Measurements from ENCODE around the gene ARFIP1. TPM values are rescaled to one million over a fixed set of nuclear protein-coding genes. Genes with fewer than 3 reads are reported as not detected.
"Not testable (repeated sequence)": the region's sequence is repeated elsewhere in the genome, so short reads cannot be mapped to it uniquely, and the experiment has no call there.

ARFIP1 gene, protein sequence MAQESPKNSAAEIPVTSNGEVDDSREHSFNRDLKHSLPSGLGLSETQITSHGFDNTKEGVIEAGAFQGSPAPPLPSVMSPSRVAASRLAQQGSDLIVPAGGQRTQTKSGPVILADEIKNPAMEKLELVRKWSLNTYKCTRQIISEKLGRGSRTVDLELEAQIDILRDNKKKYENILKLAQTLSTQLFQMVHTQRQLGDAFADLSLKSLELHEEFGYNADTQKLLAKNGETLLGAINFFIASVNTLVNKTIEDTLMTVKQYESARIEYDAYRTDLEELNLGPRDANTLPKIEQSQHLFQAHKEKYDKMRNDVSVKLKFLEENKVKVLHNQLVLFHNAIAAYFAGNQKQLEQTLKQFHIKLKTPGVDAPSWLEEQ
- 10 to 100 TPM; 21.4 to 32.7 (median 27.8) TPM for polyA plus RNA-seq (ENCODE audit: low read depth in 6 of 6)

DNA sequence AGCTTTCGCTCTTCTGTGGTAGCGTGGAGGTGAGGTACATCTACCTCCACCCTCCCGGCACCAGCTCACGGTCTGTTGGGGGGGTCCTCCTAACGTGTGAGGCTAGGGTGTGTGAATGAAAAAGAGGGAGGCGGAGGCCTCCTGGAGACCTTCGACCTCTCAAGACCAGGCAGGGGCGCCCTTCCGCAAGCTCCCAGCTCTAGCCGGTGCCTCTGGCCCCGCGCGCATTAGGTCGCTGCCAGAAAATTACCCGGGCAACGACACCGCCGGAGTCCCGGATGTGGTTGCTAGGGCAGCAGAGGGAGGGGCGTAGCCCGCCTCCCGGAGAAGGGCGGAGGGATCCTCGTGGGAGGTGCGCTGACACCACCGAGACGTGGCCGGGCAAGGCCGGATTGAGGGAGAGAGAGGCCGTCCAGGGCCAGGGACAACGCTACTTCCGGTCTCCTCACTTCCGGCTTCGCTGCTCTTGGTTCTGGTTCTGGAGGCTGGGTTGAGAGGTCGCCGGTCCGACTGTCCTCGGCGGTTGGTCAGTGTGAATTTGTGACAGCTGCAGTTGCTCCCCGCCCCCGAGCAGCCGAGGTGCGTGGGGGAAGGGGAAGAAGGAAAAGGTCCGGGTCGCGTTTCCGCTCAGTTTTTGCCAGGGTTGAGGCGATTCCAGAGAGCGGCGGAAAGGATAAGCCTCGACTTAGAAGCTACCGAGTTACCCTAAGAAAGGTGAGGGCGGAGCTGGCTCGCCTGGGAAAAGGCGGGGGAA lies at the start of gene ARFIP1, which contains the start of gene TIGD4:
Gene ARFIP1 (plus strand): TSS at position 442 of the 754 bp plus-strand sequence. CDS start 49,680 bp downstream, outside the sequence.
Gene TIGD4 (minus strand): TSS at position 218 of the 754 bp plus-strand sequence. CDS start 8,726 bp downstream, outside the sequence.
- DNase-seq (peak; percentile 95), ATAC-seq (ENCODE audit: low read depth in 2 of 2) (peak; percentile 90)
- Mint-ChIP-seq H3K4me1 (peaks cover 49 to 66% (median 59%) of the 10 kb centered on the region in 3 donors), H3K4me3 (peak within 1 kb of the TSS; percentile 94 to 99 (median 98)), H3K27me3 (no peaks in the 10 kb centered on the region), H3K27ac (peak within 1 kb of the TSS; percentile 92 to 99 (median 97)), H3K9me3 (no peaks in the 10 kb centered on the region), H3K36me3 (no peaks in the 10 kb centered on the region)

DNA sequence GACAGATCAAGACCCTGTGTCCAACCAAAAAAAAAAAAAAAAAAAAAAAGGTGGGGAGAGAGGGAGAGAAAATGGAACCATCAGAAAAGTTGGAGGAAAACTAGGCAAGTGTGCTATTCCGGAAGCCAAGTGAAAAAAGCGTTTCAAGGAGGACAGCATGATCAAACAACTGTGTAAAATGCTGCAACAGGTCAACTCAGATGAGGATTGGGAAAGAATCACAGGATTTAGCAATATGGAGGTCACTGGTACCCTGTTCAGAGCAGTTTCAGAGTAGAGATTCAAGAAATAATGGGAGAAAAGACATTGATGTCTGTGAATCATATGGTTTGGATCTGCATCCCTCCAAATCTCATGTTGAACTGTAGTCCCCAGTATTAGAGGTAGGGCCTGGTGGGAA lies 47.8 kb upstream of the ARFIP1 start:
- Mint-ChIP-seq H3K4me3 (no peak overlapping the region), H3K27me3 (peaks cover 0 to 14% (median 5%) of the 10 kb centered on the region in 3 donors), H3K9me3 (no peaks in the 10 kb centered on the region), H3K4me1 (peaks cover 23 to 29% (median 23%) of the 10 kb centered on the region in 3 donors), H3K36me3 (no peaks in the 10 kb centered on the region), H3K27ac (no peak overlapping the region)
- no peak for ATAC-seq (ENCODE audit: low read depth in 2 of 2)
- DNase-seq, result no peak

DNA sequence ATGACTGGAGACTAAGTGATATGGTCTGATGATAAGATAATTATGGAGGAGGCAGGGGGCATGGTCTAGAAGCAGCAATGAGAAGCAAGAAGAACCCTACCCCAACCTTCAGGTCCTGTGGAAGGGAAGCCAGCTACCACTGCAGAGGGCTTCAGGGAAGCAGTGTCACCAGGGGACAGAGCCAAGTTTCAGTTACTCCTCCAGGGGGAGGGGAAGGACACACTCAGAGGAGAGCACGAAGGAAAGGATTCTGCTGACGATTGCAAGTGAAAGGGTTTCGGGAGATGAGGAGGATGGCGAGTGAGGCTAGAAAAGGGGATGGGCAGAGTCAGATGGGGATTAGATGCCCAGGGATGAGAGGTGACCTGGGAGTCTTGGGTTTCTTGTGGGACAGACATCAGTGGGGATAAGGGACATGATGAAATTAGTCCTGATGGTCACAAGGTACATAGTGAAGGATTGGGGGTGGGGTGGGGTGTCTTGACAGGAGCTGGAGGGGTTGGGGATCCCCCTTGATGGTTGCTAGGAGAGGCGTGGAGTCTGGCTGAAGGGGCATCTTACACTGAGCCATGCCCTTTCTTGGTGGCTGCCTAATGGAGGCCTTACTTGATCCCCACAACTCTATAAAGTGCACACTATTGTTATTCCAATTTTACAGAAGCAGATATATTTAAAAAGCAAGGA lies 45.6 kb upstream of the ARFIP1 start:
- Mint-ChIP-seq H3K9me3 (no peaks in the 10 kb centered on the region), H3K4me1 (peaks cover 15 to 18% (median 18%) of the 10 kb centered on the region in 3 donors), H3K4me3 (peak overlapping the region in 1 of 8 donors; percentile 12), H3K36me3 (no peaks in the 10 kb centered on the region), H3K27me3 (peaks cover 0 to 6% (median 5%) of the 10 kb centered on the region in 3 donors), H3K27ac (peak overlapping the region in 3 of 6 donors; percentile 13 to 89 (median 18))
- DNase-seq (no peak), ATAC-seq (ENCODE audit: low read depth in 2 of 2) (peak in 1 of 2 donors; percentile 30)

DNA sequence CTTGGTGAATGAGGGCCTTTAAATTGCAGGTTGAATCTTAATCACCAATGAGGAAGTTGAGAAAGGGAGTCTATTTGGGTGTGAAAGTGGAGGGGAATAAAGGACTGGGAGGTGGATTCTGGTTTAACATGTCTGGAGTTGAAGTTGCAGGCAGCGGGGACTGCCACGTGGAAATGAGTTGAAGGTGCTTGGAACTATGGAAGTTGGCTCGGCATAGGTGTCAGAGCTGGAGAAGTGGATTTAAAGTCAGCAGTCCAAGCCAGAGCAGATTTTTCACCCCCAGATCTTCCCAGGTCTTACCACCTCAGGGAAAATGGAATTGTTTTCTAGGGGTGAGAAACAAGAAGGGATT lies 45.1 kb upstream of the ARFIP1 start:
- no peak for ATAC-seq (ENCODE audit: low read depth in 2 of 2)
- Mint-ChIP-seq H3K4me1 (peaks cover 15 to 18% (median 18%) of the 10 kb centered on the region in 3 donors), H3K27me3 (peaks cover 0 to 6% (median 5%) of the 10 kb centered on the region in 3 donors), H3K36me3 (no peaks in the 10 kb centered on the region), H3K9me3 (no peaks in the 10 kb centered on the region), H3K4me3 (no peak overlapping the region), H3K27ac (peak overlapping the region in 4 of 6 donors; percentile 1 to 89 (median 18))
- peak; percentile 3 for DNase-seq

DNA sequence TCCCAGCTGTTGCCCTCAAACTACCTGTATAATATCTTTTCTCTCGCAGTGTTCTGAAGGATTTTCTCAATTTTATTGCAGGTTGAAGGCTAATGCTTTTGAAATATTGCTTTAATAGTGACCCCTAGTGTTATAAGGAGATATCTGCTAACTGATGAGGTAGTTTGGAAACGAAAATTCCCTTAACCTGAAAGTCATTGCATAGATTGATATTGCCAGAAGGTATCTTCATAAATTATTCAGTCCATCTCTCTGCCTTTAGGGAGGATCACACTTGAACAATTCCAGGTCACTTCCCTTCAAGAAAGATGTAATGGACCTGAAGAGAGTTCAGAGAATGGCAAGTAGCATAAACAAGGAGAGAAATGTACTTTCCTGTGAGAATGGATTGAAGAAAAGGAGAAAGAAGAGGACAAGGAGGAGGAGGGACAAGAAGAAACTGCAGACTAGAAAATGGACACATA lies 44.3 kb upstream of the ARFIP1 start:
- Mint-ChIP-seq H3K4me1 (peaks cover 15 to 18% (median 18%) of the 10 kb centered on the region in 3 donors), H3K27ac (peak overlapping the region in 3 of 6 donors; percentile 11 to 88 (median 46)), H3K9me3 (no peaks in the 10 kb centered on the region), H3K27me3 (peaks cover 0 to 6% (median 5%) of the 10 kb centered on the region in 3 donors), H3K4me3 (no peak overlapping the region), H3K36me3 (no peaks in the 10 kb centered on the region)
- peak; percentile 37 for DNase-seq
- ATAC-seq (ENCODE audit: low read depth in 2 of 2), result peak; percentile 28 to 62

DNA sequence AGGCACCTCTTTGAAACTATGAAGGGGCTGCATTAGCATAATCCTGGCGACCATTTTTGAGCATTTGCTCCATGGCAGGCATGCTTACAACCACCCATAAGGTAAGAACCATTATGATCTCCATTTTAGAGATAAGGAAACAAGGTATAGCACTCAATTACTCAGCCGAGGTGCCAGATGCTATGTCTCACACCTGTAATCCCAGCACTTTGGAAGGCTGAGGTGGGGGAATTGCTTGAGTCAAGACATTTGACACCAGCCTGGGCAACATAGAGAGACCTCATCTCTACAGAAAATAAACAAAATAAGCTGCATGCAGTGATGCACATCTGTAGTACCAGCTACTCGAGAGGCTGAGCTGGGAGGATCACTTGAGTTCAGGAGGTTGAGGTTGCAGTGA lies 43.8 kb upstream of the ARFIP1 start:
- H3K27me3 Mint-ChIP-seq, result peaks cover 0 to 6% (median 5%) of the 10 kb centered on the region in 3 donors
- DNase-seq, result no peak
- H3K27ac Mint-ChIP-seq, result peak overlapping the region in 1 of 6 donors; percentile 27
- H3K4me1 Mint-ChIP-seq, result peaks cover 15 to 18% (median 18%) of the 10 kb centered on the region in 3 donors
- H3K36me3 Mint-ChIP-seq, result no peaks in the 10 kb centered on the region
- ATAC-seq (ENCODE audit: low read depth in 2 of 2), result no peak
- H3K9me3 Mint-ChIP-seq, result no peaks in the 10 kb centered on the region
- no peak overlapping the region for H3K4me3 Mint-ChIP-seq

DNA sequence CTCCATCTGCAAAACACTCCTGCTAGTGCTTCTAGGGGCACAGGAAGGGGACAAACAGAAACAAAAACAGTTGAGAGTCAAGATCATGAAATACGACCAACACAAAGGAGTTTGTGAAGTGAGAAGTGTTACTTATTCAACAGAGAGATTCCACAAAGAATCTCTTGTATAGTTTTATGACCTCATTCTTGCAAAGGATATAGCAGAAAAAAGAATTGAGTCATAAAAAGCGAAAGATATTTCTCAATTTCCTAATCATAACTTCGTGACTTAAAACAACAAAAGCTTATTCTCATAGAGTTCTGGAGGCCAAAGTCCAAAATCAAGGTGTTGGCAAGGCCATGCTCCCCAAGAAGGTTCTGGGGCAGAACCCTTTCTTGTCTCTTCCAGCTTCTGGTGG lies 40.9 kb upstream of the ARFIP1 start:
- Mint-ChIP-seq H3K4me3 (no peak overlapping the region), H3K27ac (peak overlapping the region in 1 of 6 donors; percentile 25), H3K36me3 (no peaks in the 10 kb centered on the region), H3K9me3 (no peaks in the 10 kb centered on the region), H3K27me3 (peaks cover 0 to 6% (median 5%) of the 10 kb centered on the region in 3 donors), H3K4me1 (peaks cover 14 to 15% (median 15%) of the 10 kb centered on the region in 3 donors)
- no peak for DNase-seq
- no peak for ATAC-seq (ENCODE audit: low read depth in 2 of 2)

DNA sequence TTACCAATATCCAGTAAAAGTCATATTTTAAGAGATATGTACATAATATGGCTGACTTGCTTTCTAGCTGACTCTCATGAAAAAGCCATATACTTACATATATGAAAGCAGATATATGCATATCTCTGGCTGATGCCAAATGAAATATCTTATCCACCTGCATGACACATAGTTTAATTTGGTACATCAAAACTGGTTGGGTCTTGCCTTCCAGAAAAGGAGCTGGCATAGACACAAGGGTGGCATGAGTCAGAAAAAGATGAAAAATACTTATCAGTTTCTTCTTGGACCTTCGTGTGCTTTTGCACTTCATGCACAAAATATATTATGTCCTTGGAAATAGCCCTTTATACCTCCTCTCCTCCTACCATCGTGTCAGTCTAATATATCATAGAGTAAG lies 32.3 kb upstream of the ARFIP1 start:
- Mint-ChIP-seq H3K27me3 (peaks cover 0 to 14% (median 8%) of the 10 kb centered on the region in 3 donors), H3K4me3 (no peak overlapping the region), H3K27ac (no peak overlapping the region), H3K36me3 (no peaks in the 10 kb centered on the region), H3K4me1 (no peaks in the 10 kb centered on the region), H3K9me3 (peaks cover 0 to 6% (median 3%) of the 10 kb centered on the region in 7 donors)
- no peak for DNase-seq
- no peak for ATAC-seq (ENCODE audit: low read depth in 2 of 2)

DNA sequence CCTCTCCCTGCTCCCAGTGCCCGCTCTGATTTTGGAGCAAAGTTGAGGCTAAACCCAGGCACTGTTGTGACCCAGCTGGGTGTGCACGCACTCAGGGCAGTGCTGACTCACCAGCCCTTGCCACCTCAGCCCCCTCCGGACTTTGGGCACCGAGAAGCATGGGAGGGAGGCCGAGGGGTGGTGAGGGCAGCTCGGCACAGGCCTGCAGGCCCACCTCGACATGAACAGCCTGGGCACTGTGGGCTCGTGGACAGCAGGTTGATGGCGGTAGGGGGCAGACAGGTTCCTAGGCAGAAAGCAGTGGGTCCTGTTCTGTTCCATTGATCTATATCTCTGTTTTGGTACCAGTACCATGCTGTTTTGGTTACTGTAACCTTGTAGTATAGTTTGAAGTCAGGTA lies 31.1 kb upstream of the ARFIP1 start:
- Mint-ChIP-seq H3K36me3 (no peaks in the 10 kb centered on the region), H3K9me3 (peaks cover 0 to 10% (median 3%) of the 10 kb centered on the region in 7 donors), H3K4me3 (no peak overlapping the region), H3K27me3 (peaks cover 3 to 17% (median 8%) of the 10 kb centered on the region in 3 donors), H3K4me1 (no peaks in the 10 kb centered on the region), H3K27ac (no peak overlapping the region)
- DNase-seq (no peak), ATAC-seq (ENCODE audit: low read depth in 2 of 2) (no peak)

DNA sequence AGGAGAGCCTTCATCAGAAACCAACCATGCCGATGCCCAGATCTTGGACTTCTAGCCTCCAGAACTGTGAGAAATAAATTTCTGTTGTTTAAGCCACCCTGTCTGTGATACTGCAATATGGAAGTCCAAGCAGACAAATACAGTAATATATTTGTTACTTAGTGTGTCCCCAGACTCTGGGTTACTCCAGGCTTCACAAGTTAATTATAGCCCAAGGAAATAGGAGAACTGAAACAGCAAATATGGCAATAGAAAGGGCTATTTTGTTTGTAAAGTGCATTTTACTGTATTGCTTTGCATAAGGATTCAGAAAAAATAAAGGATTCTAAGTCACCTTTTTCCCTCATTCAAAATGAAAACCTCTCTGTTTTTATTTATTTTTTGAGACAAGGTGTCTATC lies 16.0 kb upstream of the ARFIP1 start:
- DNase-seq, result no peak
- Mint-ChIP-seq H3K36me3 (no peaks in the 10 kb centered on the region), H3K4me1 (no peaks in the 10 kb centered on the region), H3K9me3 (no peaks in the 10 kb centered on the region), H3K27me3 (peaks cover 8 to 14% (median 10%) of the 10 kb centered on the region in 3 donors), H3K27ac (no peak overlapping the region), H3K4me3 (no peak overlapping the region)
- no peak for ATAC-seq (ENCODE audit: low read depth in 2 of 2)

DNA sequence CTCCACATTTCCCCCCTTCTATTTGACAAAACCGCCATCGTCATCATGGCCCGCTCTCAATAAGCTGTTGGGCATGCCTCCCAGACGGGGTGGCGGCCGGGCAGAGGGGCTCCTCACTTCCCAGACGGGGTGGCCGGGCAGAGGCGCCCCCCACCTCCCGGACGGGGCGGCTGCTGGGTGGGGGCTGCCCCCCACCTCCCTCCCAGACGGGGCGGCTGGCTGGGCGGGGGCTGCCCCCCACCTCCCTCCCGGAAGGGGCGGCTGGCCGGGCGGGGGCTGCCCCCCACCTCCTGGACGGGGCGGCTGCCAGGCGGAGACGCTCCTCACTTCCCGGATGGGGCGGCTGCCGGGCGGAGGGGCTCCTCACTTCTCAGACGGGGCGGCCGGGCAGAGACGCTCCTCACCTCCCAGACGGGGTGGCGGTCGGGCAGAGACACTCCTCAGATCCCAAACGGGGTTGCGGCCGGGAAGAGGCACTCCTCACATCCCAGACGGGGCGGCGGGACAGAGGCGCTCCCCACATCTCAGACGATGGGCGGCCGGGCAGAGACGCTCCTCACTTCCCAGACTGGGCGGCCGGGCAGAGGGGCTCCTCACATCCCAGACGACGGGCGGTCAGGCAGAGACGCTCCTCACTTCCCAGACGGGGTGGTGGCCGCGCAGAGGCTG lies 14.6 kb upstream of the ARFIP1 start:
- not testable (repeated sequence) for ATAC-seq (ENCODE audit: low read depth in 2 of 2); H3K4me1 Mint-ChIP-seq; H3K9me3 Mint-ChIP-seq; H3K36me3 Mint-ChIP-seq; DNase-seq; H3K27me3 Mint-ChIP-seq; H3K27ac Mint-ChIP-seq
- peak overlapping the region in 1 of 8 donors; percentile 25 for H3K4me3 Mint-ChIP-seq

DNA sequence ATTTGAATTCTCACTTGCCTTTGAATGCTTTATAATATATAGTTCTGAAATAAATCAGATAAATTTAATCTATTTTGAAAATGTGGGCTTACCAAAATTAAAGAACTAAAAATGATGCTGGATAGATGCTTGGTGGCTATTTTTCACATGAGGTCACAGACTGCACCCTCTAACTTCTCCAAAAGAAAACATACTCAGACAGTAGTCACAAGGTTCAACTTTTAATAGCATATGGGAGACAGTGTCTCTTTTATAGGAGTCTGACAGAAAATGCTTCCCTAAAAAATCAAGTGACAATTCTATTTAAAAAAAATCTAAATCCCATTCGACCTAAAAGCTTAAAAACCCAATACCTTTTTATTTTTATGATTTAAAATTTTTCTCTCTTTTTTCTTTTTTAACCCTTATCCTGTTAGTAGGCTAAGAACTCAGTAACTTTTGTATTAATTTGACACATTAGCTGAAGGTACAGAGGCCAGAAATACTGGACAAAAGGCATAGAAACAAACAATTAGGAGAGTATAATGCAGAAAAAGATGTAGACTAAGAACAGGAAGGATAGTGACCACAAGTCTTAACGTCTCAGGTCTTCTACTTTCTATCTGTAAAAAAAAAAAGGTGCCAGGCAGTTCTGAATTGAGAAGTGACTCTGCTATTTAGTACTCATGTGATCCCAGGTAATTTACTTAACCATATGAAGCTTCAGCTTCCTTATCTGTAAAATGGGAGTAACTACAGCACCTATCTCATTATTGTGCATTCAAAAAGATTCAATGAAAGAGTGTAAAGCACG lies 7.8 kb upstream of the ARFIP1 start:
- Mint-ChIP-seq H3K9me3 (no peaks in the 10 kb centered on the region), H3K4me3 (no peak overlapping the region), H3K36me3 (no peaks in the 10 kb centered on the region), H3K27me3 (peaks cover 0 to 4% (median 0%) of the 10 kb centered on the region in 3 donors), H3K27ac (peak overlapping the region in 1 of 6 donors; percentile 67), H3K4me1 (peaks cover 0 to under 1% (median 0%) of the 10 kb centered on the region in 3 donors)
- ATAC-seq (ENCODE audit: low read depth in 2 of 2) (no peak), DNase-seq (no peak)
